D341Med (cell line): ENCODE data around the gene CAPG.
A peak's percentile ranks its signal among the peaks of the same experiment; 100 is the strongest.
"Not testable (repeated sequence)": the region's sequence is repeated elsewhere in the genome, so short reads cannot be mapped to it uniquely, and the experiment has no call there.

ENCODE experiments used
- DNase-seq: peaks from one replicate; pipeline ENCODE4 v3.0.0; 2012; ENCODE audit warnings: low spot score

Gene CAPG

GRCh38 chr2:85396531-85397470 is 13.4 kb downstream of the CAPG start:
- no peak for DNase-seq

GRCh38 chr2:85395912-85396475 is 14.2 kb downstream of the CAPG start:
- no peak for DNase-seq

GRCh38 chr2:85394976-85395375 is 15.2 kb downstream of the CAPG start:
- DNase-seq, result peak; percentile 12

GRCh38 chr2:85394261-85394681 is 15.9 kb downstream of the CAPG start:
- peak; percentile 17 for DNase-seq

- DNase-seq, result peak; percentile 5
These were observed 16.3 kb downstream of the CAPG start for GRCh38 chr2:85393836-85394235.

- DNase-seq, result peak; percentile 83
These were observed 19.1 kb downstream of the CAPG start for GRCh38 chr2:85390941-85391669.

GRCh38 chr2:85388878-85389538 is 21.2 kb downstream of the CAPG start:
- no peak for DNase-seq

GRCh38 chr2:85387754-85388153 is 22.4 kb downstream of the CAPG start:
- no peak for DNase-seq

- DNase-seq, result no peak
These were observed 24.4 kb downstream of the CAPG start for GRCh38 chr2:85385746-85386145.

- no peak for DNase-seq
These were observed 26.3 kb downstream of the CAPG start for GRCh38 chr2:85383850-85384249.

GRCh38 chr2:85383151-85383550 is 27.0 kb downstream of the CAPG start:
- not testable (repeated sequence) for DNase-seq

GRCh38 chr2:85380048-85380447 is 30.1 kb downstream of the CAPG start:
- DNase-seq, result no peak

GRCh38 chr2:85378257-85378656 is 31.9 kb downstream of the CAPG start:
- no peak for DNase-seq

GRCh38 chr2:85377083-85377482 is 33.1 kb downstream of the CAPG start:
- no peak for DNase-seq

- DNase-seq, result no peak
These were observed 33.7 kb downstream of the CAPG start for GRCh38 chr2:85376291-85377065.

- no peak for DNase-seq
These were observed 39.1 kb downstream of the CAPG start for GRCh38 chr2:85371045-85371444.

- no peak for DNase-seq
These were observed 40.7 kb downstream of the CAPG start for GRCh38 chr2:85369500-85369899.

- DNase-seq, result no peak
These were observed 41.2 kb downstream of the CAPG start for GRCh38 chr2:85368921-85369320.

GRCh38 chr2:85367180-85367579 is 43.0 kb downstream of the CAPG start:
- no peak for DNase-seq

- DNase-seq, result not testable (repeated sequence)
These were observed 47.3 kb downstream of the CAPG start for GRCh38 chr2:85362653-85363387.

- no peak for DNase-seq
These were observed 52.4 kb downstream of the CAPG start for GRCh38 chr2:85357736-85358135.
